Small intestine (tissue), 7 donors: ENCODE results near the gene CCL2. TPM values are rescaled to one million over a fixed set of nuclear protein-coding genes. Genes with fewer than 3 reads are reported as not detected.

ENCODE experiments used
- DNase-seq, 2 donors: peaks; one replicate each; pipeline versions ENCODE4 v3.0.0 to v3.0.0-alpha.2; 2013
- FAIRE-seq: peaks from 2 replicates; lab custom pipeline; 2012; peaks lifted over from hg19 to GRCh38; lab: Jason Lieb, UNC
- H3K27ac ChIP-seq, 3 donors: one replicate each; pipeline ENCODE4 v1.5.1; 2013; ENCODE audit warnings: low read length in 2 of 3, mild to moderate bottlenecking in 2 of 3, control low read depth in 1 of 3, inconsistent platforms in 1 of 3, low read depth in 1 of 3, moderate library complexity in 1 of 3
- H3K27me3 ChIP-seq, 3 donors: one replicate each; pipeline ENCODE4 v1.6.1; 2013; ENCODE audit warnings: low read length in 3 of 3, inconsistent platforms in 1 of 3; ENCODE audit not compliant: control insufficient read depth in 3 of 3, insufficient read depth in 3 of 3
- H3K36me3 ChIP-seq, 3 donors: one replicate each; pipeline ENCODE4 v1.6.1; 2013; ENCODE audit warnings: low read length in 3 of 3, inconsistent platforms in 1 of 3, low read depth in 1 of 3, mild to moderate bottlenecking in 1 of 3, moderate library complexity in 1 of 3; ENCODE audit not compliant: control insufficient read depth in 3 of 3, insufficient read depth in 2 of 3
- H3K4me1 ChIP-seq, 3 donors: one replicate each; pipeline ENCODE4 v1.6.1; 2013; ENCODE audit warnings: low read length in 2 of 3, inconsistent platforms in 1 of 3, low read depth in 1 of 3, mild to moderate bottlenecking in 1 of 3, moderate library complexity in 1 of 3; ENCODE audit not compliant: control insufficient read depth in 3 of 3, insufficient read depth in 2 of 3
- H3K4me3 ChIP-seq, 3 donors: one replicate each; pipeline ENCODE4 v1.5.1; 2013; ENCODE audit warnings: low read length in 3 of 3, control low read depth in 1 of 3, inconsistent platforms in 1 of 3, low read depth in 1 of 3, mild to moderate bottlenecking in 1 of 3, moderate library complexity in 1 of 3
- H3K9me3 ChIP-seq, 2 donors: one replicate each; pipeline ENCODE4 v1.6.1; 2013; ENCODE audit warnings: low read depth in 1 of 2, low read length in 1 of 2; ENCODE audit not compliant: control insufficient read depth in 2 of 2, insufficient read depth in 1 of 2
- WGBS, 3 donors: extraction: QIAGEN DNeasy Blood & Tissue Kit; methylation state at CpG; one replicate each; pipeline ENCODE4 v1.1.7; 2013; 5-methylcytosine and 5-hydroxymethylcytosine counted together
- polyA plus RNA-seq, 4 donors: library from polyadenylated mRNA; stranded (reverse) in 3 of 4; unstranded in 1 of 4; fragments of 200-250 nt in 3 of 4; fragments of 120-200 nt in 1 of 4; gene quantifications; one replicate each; pipeline versions ENCODE4 v1.2.1 to v1.2.3, GENCODE V29; 2013
- donor health status: healthy with polysubstance abuse.
- donor health status: control.
- donor health status: control.
- donor health status: Bipolar disorder and iron deficiency.
- donor health status: healthy.

The CCL2 gene
- polyA plus RNA-seq, 4 donors, result 6.0 to 29.2 (median 21.4) TPM

GRCh38 chr17:34285286-34285792, 30.3 kb downstream of the CCL2 start, which contains the start of gene CCL11:
CCL11 (plus strand) TSS chr17:34285742; CDS start chr17:34285809, 67 bp downstream.
- no peak for DNase-seq
- 76 to 91% (median 82%) methylated on average over 4 of the region's 4 CpGs for WGBS, 3 donors
- no peak for FAIRE-seq

DNA sequence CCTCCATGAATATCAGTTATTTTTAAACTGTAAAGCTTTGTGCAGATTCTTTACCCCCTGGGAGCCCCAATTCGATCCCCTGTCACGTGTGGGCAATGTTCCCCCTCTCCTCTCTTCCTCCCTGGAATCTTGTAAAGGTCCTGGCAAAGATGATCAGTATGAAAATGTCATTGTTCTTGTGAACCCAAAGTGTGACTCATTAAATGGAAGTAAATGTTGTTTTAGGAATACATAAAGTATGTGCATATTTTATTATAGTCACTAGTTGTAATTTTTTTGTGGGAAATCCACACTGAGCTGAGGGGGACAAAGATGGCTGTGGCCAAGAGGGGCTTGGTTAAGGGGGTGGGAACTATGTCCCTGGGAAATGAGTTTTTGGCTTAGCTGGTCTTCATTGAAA, 32.8 kb downstream of the CCL2 start:
- H3K27ac ChIP-seq, result no peak overlapping the region
- FAIRE-seq (no peak), DNase-seq (no peak)
- peaks cover 0 to 2% (median 0%) of the 10 kb centered on the region in 3 donors for H3K27me3 ChIP-seq
- WGBS, 3 donors, result 15 to 50% (median 28%) methylated on average over 2 of the region's 2 CpGs
- H3K4me3 ChIP-seq, result no peak overlapping the region
- no peaks in the 10 kb centered on the region for H3K9me3 ChIP-seq
- H3K4me1 ChIP-seq, result no peaks in the 10 kb centered on the region
- H3K36me3 ChIP-seq, result no peaks in the 10 kb centered on the region

More at GRCh38 chr17:34285286-34285792, 30.3 kb downstream of the CCL2 start, which contains the start of gene CCL11:
- Histone ChIP-seq H3K9me3 (no peaks in the 10 kb centered on the region), H3K4me1 (no peaks in the 10 kb centered on the region), H3K27me3 (peaks cover 0 to 2% (median 0%) of the 10 kb centered on the region in 3 donors), H3K36me3 (no peaks in the 10 kb centered on the region), H3K27ac (peak within 1 kb of the TSS in 1 of 3 donors; percentile 39), H3K4me3 (no peak within 1 kb of the TSS)

DNA sequence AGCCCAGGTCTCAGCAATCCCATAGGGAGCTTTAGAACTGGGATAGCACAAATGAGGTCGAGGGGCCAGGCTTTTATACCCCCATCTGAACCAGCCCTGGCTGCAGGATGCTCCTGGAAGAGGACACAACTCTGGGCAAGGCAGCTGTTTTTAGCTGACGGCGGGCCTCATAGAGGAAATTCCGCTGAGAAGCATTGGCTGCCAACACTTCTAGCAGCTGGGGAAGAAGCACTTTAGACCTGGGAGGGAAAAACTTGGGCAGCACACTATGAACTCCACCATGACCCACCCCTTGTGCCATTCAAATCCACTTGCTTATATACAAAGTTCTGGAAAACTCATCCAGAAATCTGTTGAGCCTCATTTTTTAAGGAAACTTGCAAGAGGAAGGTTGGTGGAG, 35.5 kb downstream of the CCL2 start:
- Histone ChIP-seq H3K9me3 (no peaks in the 10 kb centered on the region), H3K27ac (no peak overlapping the region), H3K27me3 (peaks cover 0 to 2% (median 0%) of the 10 kb centered on the region in 3 donors), H3K4me3 (no peak overlapping the region), H3K4me1 (no peaks in the 10 kb centered on the region), H3K36me3 (no peaks in the 10 kb centered on the region)
- FAIRE-seq (no peak), DNase-seq (no peak)
- 60 to 61% (median 61%) methylated on average over 4 of the region's 4 CpGs for WGBS, 3 donors

GRCh38 chr17:34291721-34292348, 36.8 kb downstream of the CCL2 start:
- H3K4me1 ChIP-seq, result no peaks in the 10 kb centered on the region
- DNase-seq, result no peak
- WGBS, 3 donors, result 83 to 90% (median 84%) methylated on average over 6 of the region's 6 CpGs
- H3K27me3 ChIP-seq, result peaks cover 0 to 2% (median 0%) of the 10 kb centered on the region in 3 donors
- no peaks in the 10 kb centered on the region for H3K36me3 ChIP-seq
- no peak overlapping the region for H3K27ac ChIP-seq
- FAIRE-seq, result no peak
- H3K4me3 ChIP-seq, result no peak overlapping the region
- H3K9me3 ChIP-seq, result no peaks in the 10 kb centered on the region

- Histone ChIP-seq H3K9me3 (no peaks in the 10 kb centered on the region), H3K4me1 (no peaks in the 10 kb centered on the region), H3K4me3 (no peak overlapping the region), H3K36me3 (no peaks in the 10 kb centered on the region), H3K27me3 (no peaks in the 10 kb centered on the region), H3K27ac (no peak overlapping the region)
- 88 to 93% (median 89%) methylated on average over 2 of the region's 2 CpGs for WGBS, 3 donors
- FAIRE-seq (no peak), DNase-seq (no peak)
Measured at GRCh38 chr17:34299027-34299426, 43.9 kb downstream of the CCL2 start.

- DNase-seq, result no peak
- 68 to 77% (median 72%) methylated on average over 3 of the region's 3 CpGs for WGBS, 3 donors
- FAIRE-seq, result no peak
- Histone ChIP-seq H3K4me3 (no peak overlapping the region), H3K9me3 (no peaks in the 10 kb centered on the region), H3K27ac (no peak overlapping the region), H3K4me1 (no peaks in the 10 kb centered on the region), H3K27me3 (no peaks in the 10 kb centered on the region), H3K36me3 (no peaks in the 10 kb centered on the region)
Measured at GRCh38 chr17:34299956-34300577, 45.0 kb downstream of the CCL2 start.

DNA sequence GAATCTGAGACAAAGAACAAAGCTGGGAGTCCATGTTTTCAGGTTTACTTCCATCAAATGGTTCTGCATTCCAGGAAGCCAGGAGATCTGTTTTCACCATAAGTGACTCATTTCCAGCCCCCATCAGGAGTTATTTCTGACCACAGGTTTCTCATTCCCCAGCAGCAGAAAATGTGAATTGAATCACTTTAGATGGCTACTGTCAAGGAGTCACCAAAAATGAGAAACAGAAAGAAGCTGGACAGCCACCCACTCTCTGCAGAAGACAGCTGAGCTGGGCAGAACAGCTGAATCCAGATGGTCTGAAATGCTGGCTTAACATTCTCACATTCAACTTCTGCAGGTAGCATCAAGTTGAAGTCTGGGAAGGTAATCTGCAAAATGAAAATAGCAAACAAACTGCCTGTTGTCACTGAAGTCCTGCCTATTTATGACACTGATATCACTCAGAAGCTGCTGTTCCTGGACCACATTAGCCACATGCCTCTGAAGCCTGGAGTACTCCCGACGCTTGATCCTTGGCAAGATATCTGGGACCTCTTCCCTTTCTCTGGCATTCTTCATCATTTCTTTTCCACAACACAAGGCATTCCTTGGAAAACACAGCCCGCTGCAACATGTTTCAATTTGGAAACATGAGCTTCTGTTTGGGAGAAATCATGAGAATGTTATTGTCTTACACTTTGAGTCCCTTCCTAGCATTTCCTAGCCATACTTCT, 45.7 kb downstream of the CCL2 start:
- no peaks in the 10 kb centered on the region for H3K36me3 ChIP-seq
- DNase-seq, result no peak
- WGBS, 3 donors, result 67 to 87% (median 76%) methylated on average over 3 of the region's 3 CpGs
- no peak for FAIRE-seq
- H3K9me3 ChIP-seq, result no peaks in the 10 kb centered on the region
- H3K4me3 ChIP-seq, result no peak overlapping the region
- no peaks in the 10 kb centered on the region for H3K27me3 ChIP-seq
- H3K4me1 ChIP-seq, result no peaks in the 10 kb centered on the region
- H3K27ac ChIP-seq, result no peak overlapping the region

GRCh38 chr17:34301986-34302385, 46.9 kb downstream of the CCL2 start:
- 61 to 97% (median 80%) methylated on average over 2 of the region's 2 CpGs for WGBS, 3 donors
- no peaks in the 10 kb centered on the region for H3K4me1 ChIP-seq
- no peaks in the 10 kb centered on the region for H3K9me3 ChIP-seq
- H3K27ac ChIP-seq, result no peak overlapping the region
- H3K4me3 ChIP-seq, result no peak overlapping the region
- H3K36me3 ChIP-seq, result no peaks in the 10 kb centered on the region
- no peaks in the 10 kb centered on the region for H3K27me3 ChIP-seq
- DNase-seq (no peak), FAIRE-seq (no peak)
